NCI-H187 treated with DMSO at 0.1 percent for 48 hours (cell line): Measurements from ENCODE around the gene COPS4.
"Not testable (repeated sequence)": the region's sequence is repeated elsewhere in the genome, so short reads cannot be mapped to it uniquely, and the experiment has no call there.

Experiments used
- DNase-seq: peaks from one replicate; lab custom pipeline; 2025; lab: John Stamatoyannopoulos, UW

Gene COPS4

DNA sequence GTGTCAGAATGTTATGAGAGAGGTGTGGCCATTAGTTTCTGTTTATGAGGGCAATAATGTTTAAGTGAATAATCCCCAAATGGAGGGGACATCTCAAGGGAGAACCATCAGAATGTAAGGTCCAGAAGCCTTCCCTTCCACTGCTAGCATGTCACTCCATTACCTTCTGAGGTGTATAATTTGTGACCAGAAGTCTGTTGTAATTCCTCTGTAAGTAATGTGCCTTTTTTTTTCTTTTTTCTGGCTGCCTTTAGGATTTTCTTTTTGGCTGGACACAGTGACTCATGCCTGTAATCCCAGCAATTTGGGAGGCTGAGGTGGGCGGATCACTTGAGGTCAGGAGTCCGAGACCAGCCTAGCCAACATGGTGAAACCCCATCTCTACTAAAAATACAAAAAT, 10.8 kb upstream of the COPS4 start:
- no peak for DNase-seq

DNA sequence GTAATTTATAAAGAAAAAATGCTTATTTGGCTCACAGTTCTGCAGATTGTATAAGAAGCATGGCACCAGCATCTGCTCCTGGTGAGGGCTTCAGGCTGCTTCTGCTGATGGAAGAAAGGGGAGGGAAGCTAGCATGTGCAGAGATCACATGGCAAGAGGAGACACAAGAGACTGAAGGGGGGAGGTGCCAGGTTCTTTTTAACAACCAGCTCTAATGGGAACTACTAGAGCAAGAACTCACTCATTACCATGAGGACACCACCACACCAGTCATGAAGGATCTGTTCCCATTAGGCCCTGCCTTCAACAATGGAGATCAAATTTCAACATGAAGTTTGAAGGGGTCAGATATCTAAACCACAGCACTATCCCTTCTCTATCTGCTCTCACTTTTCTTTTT, 9.4 kb upstream of the COPS4 start:
- DNase-seq: no peak

DNA sequence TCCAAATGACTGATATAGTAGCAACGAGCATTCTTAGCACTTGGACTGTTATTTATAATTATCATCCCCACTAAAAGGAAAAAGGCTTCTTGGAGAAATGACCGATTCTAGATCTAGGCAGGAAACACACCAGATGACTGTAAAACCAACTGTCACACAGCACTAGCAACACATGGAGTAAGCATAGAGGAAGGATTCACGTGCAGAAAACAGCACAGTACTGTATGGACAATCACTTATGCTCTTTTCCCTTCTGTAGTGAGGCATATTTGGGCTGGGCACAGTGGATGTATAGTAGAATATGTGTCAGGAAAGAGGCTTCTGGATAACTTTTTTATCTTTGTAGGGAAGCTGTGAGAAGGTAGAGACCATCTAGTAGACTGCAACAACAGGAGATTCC, 6.0 kb upstream of the COPS4 start:
- DNase-seq: no peak

DNA sequence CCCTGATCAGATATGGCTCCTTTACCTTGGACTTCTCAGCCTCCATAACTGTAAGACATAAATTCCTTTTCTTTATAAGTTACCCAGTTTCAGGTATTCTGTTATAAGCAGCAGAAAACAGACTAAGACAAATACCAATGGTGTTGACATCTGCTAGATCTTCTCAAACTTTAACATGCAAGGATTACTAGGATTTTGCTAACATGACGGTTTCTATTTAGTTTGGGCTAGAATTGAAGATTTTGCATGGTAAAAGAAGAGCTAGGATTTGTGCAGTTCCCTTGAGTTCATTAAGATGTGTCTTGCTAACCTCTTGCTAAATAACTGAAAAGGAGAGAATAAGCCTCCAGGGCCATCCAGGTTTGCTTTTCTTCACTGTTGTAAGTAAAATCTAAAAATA, 5.3 kb upstream of the COPS4 start:
- no peak for DNase-seq

DNA sequence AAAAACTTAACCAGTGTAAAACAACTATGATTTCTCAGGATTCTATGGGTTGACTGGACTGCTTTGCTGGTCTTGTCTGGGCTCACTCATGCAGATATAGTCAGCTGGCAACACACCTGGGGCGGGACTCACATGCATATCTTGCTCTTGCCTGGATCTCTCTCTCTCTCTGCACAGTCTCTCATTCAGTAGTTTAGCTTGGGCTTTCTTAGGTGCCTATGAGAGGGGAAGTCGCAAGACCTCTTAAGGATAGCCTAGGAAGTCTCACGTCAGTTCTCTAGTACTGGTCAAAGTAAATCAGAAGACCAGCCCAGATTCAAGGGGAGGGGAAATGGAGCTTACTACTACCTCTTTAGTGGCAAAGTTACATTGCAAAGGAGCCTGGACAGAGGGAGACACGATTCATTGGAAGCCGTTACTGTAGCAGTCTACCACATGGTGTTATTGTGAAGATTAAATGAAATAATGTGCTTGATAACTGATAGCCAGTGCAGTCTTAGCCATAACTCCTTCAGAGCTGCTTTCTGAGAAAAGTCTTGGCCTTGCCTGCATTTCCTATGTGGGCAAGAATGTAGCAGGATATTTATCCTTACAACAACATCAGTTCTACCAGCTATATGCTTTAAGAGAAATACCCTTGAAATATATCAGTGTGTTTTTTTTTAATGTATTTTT, 2.1 kb downstream of the COPS4 start:
- DNase-seq: no peak

DNA sequence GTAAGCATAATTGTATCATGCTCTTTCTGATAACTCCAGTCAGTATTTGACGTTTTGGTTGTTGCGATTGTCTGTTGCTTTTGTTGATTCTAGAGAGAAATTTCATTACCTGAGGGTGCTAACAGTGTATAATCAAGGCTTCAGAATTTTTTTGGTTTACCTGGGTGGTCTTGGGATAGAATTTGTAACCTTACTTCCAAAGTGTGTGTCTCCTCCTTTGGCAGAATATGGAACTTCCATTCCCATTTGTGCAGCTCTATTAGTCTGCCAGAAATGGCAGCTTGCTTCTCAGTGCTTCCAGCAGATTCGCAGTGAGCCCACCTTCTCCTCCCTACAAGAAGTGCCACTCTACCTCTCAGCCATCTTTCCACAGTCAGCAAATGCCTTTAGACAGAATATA, 5.3 kb downstream of the COPS4 start:
- DNase-seq: no peak

DNA sequence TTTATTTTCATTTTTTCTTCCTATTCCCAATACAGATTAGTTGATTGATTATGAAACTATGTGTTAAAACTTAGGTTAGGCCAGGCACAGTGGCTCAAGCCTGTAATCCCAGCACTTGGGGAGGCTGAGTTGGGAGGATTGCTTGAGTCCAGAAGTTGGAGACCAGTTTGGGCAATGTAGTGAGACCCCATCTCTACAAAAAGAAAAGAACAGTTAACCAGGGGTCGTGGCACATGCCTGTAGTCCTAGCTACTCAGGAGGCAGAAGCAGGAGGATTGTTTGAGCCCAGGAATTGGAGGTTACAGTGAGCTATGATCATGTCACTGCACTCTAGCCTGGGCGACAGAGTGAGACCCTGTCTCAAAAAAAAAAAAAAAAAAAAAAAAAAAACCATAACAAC, 8.2 kb downstream of the COPS4 start:
- not testable (repeated sequence) for DNase-seq

DNA sequence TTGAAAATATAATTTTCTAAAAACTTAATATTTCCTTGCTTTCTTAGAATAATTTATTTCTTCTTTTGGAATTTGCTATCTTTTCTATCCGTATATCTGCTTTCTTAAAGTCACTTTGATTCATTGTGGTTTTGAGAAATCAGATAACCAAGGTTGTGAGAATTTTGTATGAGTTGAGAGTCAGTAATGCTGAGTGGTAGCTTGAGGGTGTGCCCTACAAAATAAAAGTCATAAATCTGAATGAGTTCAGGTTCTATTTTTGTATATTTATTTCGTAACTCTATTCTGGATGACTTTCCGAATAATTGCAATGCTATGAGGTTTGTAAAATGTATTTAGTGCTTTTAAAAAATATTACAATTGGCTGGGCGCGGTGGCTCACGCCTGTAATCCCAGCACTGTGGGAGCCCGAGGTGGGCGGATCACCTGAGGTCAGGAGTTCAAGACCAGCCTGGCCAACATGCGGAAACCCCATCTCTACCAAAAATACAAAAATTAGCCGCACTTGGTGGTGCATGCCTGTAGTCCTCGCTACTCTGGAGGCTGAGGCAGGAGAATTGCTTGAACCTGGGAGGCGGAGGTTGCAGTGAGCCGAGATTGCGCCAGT, 8.9 kb downstream of the COPS4 start:
- no peak for DNase-seq

DNA sequence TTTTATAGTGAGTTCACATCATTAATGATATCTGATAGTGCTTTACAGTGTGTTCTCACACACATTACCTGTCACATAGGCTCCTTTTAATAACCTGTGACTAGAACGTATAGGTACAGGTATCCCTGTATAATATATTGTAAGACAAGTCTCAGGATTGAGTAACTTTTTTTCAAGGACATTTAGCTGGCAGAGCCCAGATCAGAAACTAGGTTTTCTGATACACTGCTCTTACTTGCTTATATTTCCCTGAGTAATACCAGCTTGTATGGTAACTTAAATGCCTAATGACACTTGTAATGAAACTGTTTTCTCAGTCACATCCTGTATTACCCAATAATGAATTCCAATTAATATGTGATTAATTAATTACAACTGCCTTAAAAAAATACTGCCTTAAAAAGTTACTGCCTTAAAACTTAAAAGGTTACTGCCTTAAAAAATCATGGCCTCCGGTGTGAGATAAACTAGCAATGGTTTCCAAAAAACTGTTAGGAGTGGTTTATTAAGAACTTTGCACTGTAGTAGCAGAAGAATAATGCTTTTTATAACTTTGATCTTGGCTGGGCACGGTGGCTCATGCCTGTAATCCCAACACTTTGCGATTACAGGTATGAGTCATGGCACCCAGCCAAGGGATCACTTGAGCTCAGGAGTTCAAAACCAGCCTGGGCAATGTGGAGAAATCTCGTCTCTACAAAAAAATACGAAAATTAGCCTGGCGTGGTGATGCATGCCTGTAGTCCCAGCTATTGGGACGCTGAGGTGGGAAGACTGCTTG, 11.9 kb downstream of the COPS4 start:
- no peak for DNase-seq

DNA sequence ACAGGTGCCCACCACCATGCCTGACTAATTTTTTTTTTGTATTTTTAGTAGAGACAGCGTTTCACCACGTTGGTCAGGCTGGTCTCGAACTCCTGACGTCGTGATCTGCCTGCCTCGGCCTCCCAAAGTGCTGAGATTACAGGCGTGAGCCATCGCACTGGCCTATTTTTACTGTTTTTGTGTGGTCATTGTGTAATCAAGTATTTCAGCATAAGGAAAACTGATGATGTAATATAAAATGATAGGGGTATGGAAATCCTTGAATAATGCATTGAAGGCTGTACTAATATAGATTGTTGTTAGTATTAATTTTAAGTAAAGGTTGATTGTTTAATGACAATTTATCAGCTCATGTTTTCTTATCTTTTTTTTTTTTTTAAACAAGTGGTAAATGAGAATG, 13.8 kb downstream of the COPS4 start:
- DNase-seq: not testable (repeated sequence)

DNA sequence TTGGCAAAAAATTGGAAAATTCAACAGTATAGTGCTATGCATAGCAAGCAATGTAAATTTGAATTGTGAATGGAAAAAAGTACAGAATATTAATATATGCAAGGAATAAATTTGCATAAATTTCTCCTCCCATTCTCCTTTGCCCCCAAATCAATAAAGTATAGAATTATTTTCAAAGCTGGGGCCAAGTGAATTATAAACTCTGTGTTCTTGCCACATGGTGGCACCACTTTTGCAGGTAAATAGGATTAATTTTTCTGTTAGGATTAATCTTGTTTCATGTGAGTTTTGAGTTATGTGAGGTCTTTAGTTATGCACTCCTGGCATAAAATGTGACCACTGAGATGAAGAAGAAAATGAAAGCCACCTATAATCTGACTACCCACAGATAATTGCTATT, 19.9 kb downstream of the COPS4 start:
- no peak for DNase-seq

DNA sequence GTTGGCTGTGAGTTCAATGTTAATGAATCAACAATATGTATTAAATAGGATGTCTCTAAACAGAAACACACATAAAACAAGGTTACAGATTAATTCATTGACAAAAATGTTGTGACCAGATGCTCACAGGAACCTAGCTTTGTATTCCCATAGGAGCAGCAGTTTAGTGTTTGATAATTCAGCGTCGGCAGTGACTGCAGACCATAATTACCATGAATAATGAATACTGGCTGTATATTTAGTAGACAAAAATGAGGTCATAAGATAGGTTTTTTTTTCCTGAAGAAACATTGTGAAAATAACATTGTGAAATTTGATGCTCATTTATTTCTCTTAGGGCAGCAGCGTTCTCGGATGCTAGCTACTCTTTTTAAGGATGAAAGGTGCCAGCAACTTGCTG, 27.8 kb downstream of the COPS4 start:
- no peak for DNase-seq

DNA sequence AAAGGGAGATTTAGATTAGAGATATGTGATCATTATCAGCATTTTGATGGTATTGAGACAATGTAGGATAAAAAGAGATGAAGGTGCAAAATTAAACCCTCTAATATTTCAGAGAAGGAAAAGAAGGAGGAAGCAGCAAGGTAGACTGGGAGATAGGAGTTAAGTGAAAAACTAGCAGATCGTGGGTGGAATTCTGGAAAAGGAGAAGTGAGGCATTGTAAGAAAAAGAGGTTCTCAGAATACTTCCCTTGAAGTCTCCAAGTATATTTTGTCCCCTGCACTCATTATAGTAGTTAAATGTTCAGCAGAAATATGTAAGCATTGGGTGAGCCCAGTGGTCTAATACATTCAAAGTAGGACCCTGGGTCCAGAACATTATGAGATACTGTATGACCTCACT, 30.3 kb downstream of the COPS4 start:
- DNase-seq: no peak

DNA sequence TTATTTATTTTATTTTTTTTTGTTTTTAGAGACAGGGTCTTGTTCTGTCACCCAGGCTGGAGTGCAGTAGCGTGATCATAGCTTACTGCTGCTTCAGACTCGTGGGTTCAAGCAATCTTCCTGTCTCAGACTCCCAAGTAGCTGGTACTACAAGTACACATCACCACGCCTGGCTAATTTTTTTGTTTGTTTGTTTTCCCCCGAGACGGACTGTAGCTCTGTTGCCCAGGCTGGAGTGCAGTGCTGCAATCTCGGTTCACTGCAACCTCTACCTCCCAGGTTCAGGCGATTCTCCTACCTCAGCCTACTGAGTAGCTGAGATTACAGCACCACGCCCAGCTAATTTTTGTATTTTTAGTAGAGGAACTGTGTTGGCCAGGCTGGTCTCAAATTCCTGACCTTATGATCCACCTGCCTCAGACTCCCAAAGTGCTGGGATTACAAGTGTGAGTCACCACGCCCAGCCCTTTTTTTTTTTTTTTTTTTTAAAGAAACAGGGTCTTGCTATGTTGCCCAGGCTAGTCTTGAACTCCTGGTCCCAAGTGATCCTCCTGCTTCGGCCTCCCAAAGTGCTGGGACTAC, 32.2 kb downstream of the COPS4 start:
- DNase-seq: no peak

DNA sequence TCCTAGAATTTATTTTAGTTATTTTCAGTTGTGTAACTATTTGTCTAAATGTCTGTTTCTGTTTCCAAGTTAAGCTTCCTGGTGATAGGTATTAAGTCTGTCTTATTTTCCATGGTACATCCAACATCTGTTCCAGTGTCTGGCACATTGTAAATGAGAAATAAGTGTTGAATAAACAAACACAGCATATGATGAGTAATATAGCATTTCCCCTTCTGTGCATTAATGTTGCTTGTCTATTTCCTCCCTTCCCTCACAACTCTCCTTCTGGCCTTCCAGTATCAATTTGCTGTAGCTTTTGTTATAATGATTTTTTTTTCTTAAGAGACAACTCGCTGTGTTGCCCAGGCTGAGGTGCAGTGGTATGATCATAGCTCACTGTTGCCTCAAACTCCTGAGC, 36.1 kb downstream of the COPS4 start:
- DNase-seq: no peak

DNA sequence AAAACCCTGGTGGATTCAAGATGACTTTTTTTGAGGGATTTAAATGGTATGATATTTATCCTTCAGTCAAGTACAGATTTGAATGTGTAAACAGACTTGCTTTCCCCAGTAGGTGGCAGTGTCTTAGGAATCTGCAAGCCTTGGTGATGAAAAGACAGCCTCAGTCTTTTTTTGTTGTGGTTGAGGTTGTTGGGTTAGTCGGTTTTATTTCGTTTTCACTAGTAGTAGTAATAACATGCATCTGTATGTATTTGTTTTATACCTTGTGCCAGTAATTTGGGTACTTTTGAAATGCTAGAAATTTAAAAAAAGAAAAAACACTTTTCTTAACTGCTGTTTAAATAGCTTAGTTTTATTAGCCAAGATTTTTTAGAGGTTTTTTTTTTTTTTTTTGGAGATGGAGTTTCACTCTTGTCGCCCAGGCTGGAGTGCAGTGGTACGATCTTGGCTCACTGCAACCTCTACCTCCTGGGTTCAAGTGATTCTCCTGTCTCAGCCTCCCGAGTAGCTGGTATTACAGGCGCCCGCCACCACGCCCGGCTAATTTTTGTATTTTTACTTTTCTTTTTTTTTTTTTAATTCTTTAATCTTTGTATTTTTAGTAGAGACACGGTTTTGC, 39.2 kb downstream of the COPS4 start:
- DNase-seq: peak; percentile 42

DNA sequence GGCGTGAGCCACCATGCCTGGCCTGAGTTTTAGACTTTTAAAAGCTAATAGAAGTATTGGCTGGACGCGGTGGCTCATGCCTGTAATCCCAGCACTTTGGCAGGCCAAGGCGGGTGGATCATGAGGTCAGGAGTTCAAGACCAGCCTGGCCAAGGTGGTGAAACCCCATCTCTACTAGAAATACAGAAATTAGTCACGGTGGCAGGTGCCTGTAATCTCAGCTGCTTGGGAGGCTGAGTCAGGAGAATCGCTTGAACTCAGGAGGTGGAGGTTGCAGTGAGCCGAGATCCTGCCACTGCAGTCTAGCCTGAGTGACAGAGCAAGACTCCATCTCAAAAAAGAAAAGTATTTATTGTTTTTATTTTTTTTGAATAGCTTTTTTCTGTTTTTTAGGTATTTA, 39.8 kb downstream of the COPS4 start:
- not testable (repeated sequence) for DNase-seq

DNA sequence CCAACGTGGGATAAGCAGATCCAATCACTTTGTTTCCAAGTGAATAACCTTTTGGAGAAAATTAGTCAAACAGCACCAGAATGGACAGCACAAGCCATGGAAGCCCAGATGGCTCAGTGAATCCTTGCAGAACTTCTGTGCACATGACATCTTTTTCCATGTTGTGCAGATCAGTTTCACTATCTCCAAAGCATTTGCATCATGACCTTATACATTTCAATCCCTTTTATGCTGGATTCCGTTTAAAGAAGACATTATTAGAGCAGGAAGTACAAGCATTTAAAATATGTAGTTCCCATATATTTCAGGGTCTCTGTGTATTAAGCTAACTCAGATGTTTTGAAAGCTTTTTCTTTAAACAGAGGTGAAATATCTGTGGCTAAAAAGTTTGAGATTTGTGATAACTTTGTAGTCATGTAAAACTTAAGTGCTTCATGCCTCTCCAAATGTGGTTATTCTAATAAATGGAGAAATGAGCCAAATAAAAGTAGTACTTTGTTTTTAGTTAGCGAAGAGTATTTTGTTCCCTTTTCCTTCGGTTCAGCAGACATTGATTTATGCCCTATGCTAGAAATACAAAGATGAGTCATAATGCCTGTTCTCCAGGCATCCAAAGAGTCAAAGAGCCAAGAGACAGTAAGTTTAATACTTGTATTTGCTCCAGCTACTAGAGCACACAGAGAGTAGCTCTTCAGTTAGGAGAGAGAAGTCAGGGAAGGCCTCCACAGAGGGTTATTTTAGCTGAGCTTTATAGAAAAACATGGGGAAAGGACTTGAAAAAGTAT, 40.5 kb downstream of the COPS4 start:
- DNase-seq: no peak

DNA sequence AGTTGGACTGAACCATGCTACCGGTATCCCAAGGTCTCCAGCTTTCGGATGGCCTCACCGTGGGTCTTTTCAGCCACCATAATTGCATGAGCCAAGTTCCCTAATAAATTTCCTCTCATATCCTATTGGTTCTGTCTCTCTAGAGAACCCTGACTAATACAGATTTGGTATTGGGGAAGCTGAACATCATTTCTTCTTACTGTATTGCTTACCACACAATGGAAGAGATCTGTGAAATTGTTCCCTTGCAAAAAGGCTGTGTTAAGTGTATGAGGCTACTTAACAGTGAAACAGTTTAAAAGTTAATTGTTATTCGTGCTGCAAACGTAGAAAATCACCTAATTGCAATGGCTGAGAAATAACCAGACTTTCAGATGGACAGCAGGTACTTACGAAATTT, 45.6 kb downstream of the COPS4 start:
- no peak for DNase-seq

DNA sequence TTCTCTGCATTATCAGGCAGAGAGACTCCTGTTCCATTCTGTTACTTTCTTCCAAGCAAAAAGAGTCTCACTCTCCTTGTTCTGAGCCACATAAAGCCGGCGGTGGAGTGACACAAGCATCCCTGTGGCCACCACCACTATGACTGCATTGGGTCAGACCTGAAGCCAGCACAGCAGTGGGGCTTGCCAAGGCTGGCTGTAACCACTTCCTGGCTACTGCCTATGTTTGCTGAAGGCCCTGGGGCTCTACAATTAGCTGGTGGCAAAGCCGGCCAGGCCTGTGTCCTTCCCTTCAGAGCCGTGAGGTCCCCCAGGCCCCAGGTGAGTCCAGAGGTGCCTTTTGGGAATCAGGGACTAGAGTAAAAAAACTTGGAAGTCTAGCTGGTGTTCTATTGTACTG, 47.8 kb downstream of the COPS4 start:
- no peak for DNase-seq

DNA sequence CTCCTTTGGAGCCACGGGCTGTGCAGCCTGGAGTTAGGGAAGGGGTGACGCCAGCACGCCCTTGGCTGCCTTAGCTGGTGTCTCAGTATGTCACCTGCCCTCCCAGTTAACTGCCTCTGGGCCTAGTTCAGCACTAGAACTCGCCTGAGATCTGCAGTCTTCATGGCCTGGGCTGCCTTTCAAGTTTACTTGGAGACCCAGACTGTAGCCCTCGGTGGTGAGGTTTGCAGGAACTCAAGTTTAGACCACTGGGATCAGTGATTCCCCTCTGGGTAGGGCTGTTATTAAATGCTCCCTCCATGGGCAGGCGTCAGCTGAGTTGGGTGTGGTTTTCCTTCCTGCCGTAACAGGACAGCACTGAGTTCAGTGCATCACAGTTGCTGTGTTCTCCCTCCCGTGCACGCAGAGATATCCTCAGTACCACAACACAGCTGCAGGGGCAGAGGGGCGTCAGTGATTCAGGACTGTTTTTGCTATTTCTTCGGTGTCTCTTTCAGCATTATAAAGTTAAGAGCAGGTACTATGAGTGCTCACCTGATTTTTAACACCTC, 49.0 kb downstream of the COPS4 start:
- no peak for DNase-seq

DNA sequence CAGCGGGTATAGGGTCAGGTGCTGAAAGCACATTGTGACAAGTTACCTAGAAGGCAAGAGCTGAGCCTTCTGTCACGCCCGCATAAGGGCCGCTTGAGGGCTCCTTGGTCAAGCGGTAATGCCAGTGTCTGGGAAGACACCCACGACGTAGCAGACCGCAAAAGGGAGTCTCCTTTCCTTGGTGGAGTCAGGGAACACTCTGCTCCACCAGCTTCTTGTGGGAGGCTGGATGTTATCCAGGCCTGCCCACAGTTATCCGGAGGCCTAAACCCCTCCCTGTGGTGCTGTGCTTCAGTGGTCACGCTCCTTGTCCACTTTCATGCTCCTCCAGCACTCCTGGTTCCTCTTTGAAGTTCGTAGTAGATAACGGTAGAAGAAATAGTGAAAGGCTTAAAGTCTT, 50.0 kb downstream of the COPS4 start:
- DNase-seq: not testable (repeated sequence)
